HG03025 (cell line): ENCODE results near the gene MRPL10.
A peak's percentile ranks its signal among the peaks of the same experiment; 100 is the strongest.

ENCODE experiments used
- ATAC-seq: cut with Tn5 transposase; IDR thresholded peaks from one replicate; pipeline ENCODE4 v1.9.1; 2021; ENCODE audit warnings: mild to moderate bottlenecking, moderate library complexity; ENCODE audit not compliant: unreplicated experiment, low FRiP score

MRPL10 gene

GRCh38 chr17:47840742-47841487, 9.6 kb upstream of the MRPL10 start, which contains the start of gene SCRN2:
Gene SCRN2, minus strand, starts transcription at chr17:47841273. Its CDS starts 430 bp downstream, at chr17:47840843.
- ATAC-seq: peak; percentile 59

GRCh38 chr17:47840001-47840741, 8.8 kb upstream of the MRPL10 start:
- ATAC-seq: no peak

GRCh38 chr17:47839071-47839470, 7.7 kb upstream of the MRPL10 start:
- ATAC-seq: no peak

GRCh38 chr17:47838636-47839035, 7.3 kb upstream of the MRPL10 start:
- no peak for ATAC-seq

- no peak for ATAC-seq
Observed at GRCh38 chr17:47837401-47838039, 6.2 kb upstream of the MRPL10 start.

GRCh38 chr17:47836601-47837000, 5.3 kb upstream of the MRPL10 start:
- ATAC-seq: no peak

- no peak for ATAC-seq
Observed at GRCh38 chr17:47834756-47835155, 3.4 kb upstream of the MRPL10 start.

GRCh38 chr17:47831934-47832327, 590 bp upstream of the MRPL10 start:
- ATAC-seq: no peak

GRCh38 chr17:47830396-47831002, 842 bp downstream of the MRPL10 start:
- no peak for ATAC-seq

- no peak for ATAC-seq
Observed at GRCh38 chr17:47829870-47830269, 1.5 kb downstream of the MRPL10 start.

- ATAC-seq: no peak
Observed at GRCh38 chr17:47823519-47823918, 7.8 kb downstream of the MRPL10 start.

- ATAC-seq: no peak
Observed at GRCh38 chr17:47822785-47823184, 8.6 kb downstream of the MRPL10 start.

- ATAC-seq: no peak
Observed at GRCh38 chr17:47821424-47822391, 9.6 kb downstream of the MRPL10 start, which contains the start of gene OSBPL7. Gene OSBPL7, minus strand, starts transcription at chr17:47821794. Its CDS starts 1,516 bp downstream, at chr17:47820278.

- no peak for ATAC-seq
Observed at GRCh38 chr17:47821031-47821423, 10.3 kb downstream of the MRPL10 start.

GRCh38 chr17:47820033-47820789, 11.1 kb downstream of the MRPL10 start:
- ATAC-seq: no peak

- no peak for ATAC-seq
Observed at GRCh38 chr17:47819475-47819874, 11.9 kb downstream of the MRPL10 start.

GRCh38 chr17:47818002-47818695, 13.2 kb downstream of the MRPL10 start:
- no peak for ATAC-seq

GRCh38 chr17:47816947-47817346, 14.4 kb downstream of the MRPL10 start:
- no peak for ATAC-seq
